GM18951 (cell line): ENCODE measurements around the gene STX4.

Source experiments
- POLR2A ChIP-seq: IDR thresholded peaks from 4 replicates; pipeline ENCODE4 v1.6.1; 2011; ENCODE audit warnings: mild to moderate bottlenecking; ENCODE audit not compliant: insufficient read length, insufficient read depth; ENCODE audit errors: extremely low read depth
- in situ Hi-C: fragments of 300-500 bp; cut with MboI; formaldehyde crosslinking; loops from one replicate; pipeline ENCODE4 v1.12.0; 2022; ENCODE audit warnings: low sequenced_read_pairs, mixed read lengths, inconsistent platforms; ENCODE audit not compliant: unreplicated experiment

STX4 gene

DNA sequence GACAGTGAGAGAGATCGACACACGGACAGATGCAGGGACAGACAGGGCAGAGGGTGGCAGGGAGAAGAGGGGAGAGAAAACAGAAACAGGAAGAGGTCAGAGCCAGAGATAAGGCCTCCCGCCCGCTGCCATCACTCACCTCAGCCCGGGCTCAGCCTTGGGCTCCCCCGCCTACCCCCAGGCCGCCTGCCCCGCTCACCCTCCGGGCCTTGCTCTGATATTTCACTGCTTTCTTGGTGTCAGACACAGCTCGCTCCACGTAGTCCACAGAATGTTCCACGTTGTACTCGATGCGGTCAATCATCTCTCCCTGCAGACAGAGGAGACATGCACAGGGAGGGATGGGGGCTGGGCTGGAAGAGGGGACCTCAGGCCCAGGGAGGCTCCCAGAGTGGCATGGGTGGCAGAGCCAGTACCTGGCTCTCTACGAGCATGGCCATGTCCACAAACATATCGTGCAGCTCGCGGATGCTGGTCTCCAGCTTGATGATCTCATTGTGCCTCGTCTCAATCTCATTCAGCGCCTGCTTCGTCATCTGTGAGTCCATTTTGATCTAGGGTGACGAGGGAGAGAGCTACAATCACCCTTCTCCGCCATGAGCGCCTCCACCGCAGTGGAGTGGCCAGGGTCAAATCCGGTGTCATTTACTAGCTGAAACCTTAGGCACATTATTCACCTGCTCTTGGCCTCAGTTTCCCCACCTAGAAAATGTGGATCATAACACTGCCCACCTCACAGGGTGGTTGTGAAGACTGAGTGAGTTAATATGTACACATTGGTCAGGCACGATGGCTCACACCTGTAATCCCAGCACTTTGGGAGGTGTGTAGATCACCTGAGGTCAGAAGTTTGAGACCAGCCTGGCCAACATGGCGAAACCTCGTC, 40.2 kb upstream of the STX4 start:
- no peak for TF ChIP-seq POLR2A
- in situ Hi-C loops: loop anchor here (25.0 kb wide), 2 partner anchors 444 to 869 kb away; partner anchors contain the start of genes COX6A2, ZNF267 and ZNF843

DNA sequence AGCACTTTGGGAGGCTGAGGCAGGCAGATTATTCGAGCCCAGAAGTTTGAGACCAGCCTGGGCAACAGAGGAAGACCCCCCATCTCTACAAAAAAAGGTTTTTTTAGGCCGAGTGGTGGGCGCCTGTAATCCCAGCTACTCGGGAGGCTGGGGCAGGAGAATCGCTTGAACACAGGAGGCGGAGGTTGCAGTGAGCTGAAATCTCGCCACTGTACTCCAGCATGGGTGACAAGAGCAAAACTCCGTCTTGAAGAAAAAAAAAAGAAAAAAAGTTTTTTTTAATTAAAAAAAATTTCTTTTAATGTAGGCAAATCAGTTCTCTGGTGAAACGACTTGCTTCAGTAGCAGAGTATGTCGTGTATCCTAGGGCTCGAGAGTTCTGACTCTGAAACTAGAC, 37.4 kb upstream of the STX4 start:
- TF ChIP-seq POLR2A: no peak
- in situ Hi-C loops: loop anchor here (25.0 kb wide), 2 partner anchors 441 to 866 kb away; partner anchors contain the start of genes COX6A2, ZNF267 and ZNF843

GRCh38 chr16:30996324-30996984, 36.9 kb upstream of the STX4 start:
- in situ Hi-C loops: loop anchor here (25.0 kb wide), 2 partner anchors 441 to 866 kb away; partner anchors contain the start of genes COX6A2, ZNF267 and ZNF843
- no peak for TF ChIP-seq POLR2A

DNA sequence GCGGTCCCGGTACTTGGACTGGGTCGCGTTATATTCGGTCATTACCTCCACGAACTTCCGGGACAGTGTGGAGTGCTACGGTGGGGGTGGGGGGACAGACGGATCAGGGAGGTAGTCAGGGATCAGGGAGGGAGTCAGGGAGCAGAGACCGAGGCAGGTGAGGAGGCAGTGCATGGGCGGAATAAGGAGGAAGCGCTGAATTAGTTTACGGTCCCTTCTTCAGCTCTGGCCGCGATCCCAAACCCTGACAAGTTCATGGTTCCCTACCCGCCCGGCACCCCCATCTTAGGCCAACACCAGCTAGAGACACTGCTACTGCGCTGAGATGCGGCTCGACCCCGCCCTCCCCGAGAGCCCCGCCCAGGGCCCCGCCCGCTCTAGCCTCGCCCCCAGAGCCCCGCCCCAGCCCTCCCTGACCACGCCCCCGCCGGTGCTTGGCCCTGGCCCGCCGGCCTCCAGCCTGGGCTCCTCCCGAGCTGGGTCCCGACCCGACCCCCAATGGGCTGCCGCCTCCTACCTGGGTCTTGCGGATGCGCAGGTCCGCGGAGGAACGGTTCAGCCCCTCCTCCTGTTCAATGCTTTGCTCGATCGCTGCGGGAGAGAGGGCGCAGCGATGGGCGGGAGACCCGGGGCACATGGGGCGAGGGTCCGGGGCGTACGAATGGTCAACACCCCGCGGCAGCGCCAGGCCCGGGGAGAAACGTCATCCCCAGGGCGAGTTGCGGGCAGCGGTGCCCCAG, 36.2 kb upstream of the STX4 start:
- TF ChIP-seq POLR2A: peak; percentile 70
- in situ Hi-C loops: loop anchor here (25.0 kb wide), 2 partner anchors 440 to 865 kb away; partner anchors contain the start of genes COX6A2, ZNF267 and ZNF843

GRCh38 chr16:30997725-30998711, 35.3 kb upstream of the STX4 start:
- in situ Hi-C loops: loop anchor here (25.0 kb wide), 2 partner anchors 439 to 864 kb away; partner anchors contain the start of genes COX6A2, ZNF267 and ZNF843
- no peak for TF ChIP-seq POLR2A

GRCh38 chr16:30998852-30999761, 34.3 kb upstream of the STX4 start:
- in situ Hi-C loops: loop anchor here (25.0 kb wide), 2 partner anchors 438 to 863 kb away; partner anchors contain the start of genes COX6A2, ZNF267 and ZNF843
- no peak for TF ChIP-seq POLR2A

- in situ Hi-C loops: no loop called here
- TF ChIP-seq POLR2A: no peak
These were observed 32.5 kb upstream of the STX4 start for GRCh38 chr16:31000671-31001382.

DNA sequence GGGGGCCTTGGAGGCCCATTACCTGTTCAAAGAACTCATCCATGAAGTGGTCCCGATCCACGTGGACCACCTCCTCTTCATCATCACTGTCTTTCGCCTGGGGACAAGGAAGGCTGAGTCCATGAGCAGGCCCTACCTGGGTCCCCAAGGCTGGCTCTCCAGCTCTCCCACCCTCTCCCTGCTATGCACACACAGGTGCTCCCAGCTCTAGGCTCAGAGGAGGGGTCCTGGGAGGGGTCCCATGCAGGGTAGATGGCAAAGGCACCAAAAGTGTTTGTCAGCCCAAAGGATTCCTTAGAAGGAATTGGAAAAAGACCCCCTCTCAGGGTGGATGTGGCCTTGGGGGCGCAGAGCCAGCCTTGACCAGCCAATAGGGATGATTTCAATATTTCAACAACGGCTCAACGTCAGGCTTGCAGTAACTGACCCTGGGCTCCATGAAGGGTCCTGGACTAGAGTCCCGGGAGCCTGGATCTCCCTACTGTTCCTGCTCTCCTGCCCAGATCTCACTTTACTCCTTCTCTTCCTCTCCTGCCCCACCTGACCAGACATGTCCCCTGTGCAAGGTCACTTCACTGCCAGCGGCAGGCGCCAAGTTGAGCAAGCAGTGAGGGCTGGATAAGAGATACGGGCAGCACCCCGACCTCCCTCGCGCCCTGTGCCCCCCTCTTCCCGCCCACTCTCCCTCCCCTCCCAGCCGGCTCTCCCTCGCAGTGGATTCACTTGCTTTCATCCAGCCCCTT, 31.7 kb upstream of the STX4 start:
- no peak for TF ChIP-seq POLR2A
- in situ Hi-C loops: no loop called here

DNA sequence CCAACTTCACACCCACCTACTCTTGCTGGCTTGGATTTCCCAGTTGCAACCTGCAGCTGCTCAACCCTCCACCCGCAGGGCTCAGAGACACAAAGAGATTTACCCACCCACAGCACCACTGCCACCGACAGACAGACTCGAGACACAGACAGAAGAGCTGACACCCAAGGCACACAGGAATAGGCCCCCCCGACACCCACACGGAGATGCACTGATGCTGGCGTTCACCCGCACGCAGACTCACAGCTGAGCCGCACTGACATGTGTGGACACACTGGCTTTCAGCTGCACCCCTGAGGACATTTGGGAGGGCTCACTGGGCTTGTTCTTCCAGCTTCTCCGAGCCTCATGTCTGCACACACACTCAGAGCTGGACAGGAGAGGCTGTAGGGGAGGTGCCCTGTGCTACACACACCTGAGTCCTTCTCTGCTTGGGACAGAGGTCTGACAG, 31.1 kb upstream of the STX4 start:
- in situ Hi-C loops: no loop called here
- TF ChIP-seq POLR2A: no peak
